Measurements from ENCODE around the gene EPHX1. TPM values are rescaled to one million over a fixed set of nuclear protein-coding genes. Genes with fewer than 3 reads are reported as not detected.

EPHX1 gene
- total and polyA plus RNA-seq, 7 donors: 19.4 to 209 (median 95.8) TPM

DNA sequence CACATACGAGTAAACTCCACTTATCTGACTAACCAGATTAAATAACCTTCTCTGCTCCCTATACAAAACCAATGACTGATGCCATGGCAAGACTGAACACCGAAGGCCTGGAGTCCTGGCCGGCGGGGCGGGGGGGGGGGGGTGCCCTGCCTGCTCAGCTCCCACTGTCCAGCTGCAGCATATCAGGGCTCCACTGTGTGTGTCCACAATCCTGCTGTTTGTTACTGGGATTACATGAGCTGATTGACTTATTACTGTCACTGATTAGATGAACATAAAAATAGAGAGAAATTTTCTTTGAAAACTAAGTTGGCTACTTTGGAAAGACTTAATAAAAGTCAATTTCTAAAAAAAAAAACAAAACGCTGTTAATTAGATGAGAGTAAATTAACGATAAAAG, 47.3 kb downstream of the EPHX1 start:
- ATAC-seq (no peak), DNase-seq (no peak)
- Histone ChIP-seq H3K27ac (no peak overlapping the region), H3K27me3 (ENCODE audit: insufficient read depth in 3 of 3, low read length in 2 of 3) (no peaks in the 10 kb centered on the region), H3K9me3 (no peaks in the 10 kb centered on the region), H3K36me3 (ENCODE audit: insufficient read depth in 1 of 2, low read depth in 1 of 2) (peaks cover 2 to 97% of the 10 kb centered on the region in 2 donors), H3K4me3 (no peak overlapping the region), H3K4me1 (no peaks in the 10 kb centered on the region)
- 65 to 80% (median 67%) methylated on average over 6 to 7 of the region's 7 CpGs for WGBS, 3 donors
- intact Hi-C loops (cut with DNase I): no loop called here
- TF ChIP-seq, protein P1, sequence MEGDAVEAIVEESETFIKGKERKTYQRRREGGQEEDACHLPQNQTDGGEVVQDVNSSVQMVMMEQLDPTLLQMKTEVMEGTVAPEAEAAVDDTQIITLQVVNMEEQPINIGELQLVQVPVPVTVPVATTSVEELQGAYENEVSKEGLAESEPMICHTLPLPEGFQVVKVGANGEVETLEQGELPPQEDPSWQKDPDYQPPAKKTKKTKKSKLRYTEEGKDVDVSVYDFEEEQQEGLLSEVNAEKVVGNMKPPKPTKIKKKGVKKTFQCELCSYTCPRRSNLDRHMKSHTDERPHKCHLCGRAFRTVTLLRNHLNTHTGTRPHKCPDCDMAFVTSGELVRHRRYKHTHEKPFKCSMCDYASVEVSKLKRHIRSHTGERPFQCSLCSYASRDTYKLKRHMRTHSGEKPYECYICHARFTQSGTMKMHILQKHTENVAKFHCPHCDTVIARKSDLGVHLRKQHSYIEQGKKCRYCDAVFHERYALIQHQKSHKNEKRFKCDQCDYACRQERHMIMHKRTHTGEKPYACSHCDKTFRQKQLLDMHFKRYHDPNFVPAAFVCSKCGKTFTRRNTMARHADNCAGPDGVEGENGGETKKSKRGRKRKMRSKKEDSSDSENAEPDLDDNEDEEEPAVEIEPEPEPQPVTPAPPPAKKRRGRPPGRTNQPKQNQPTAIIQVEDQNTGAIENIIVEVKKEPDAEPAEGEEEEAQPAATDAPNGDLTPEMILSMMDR (IDR thresholded peaks at IDR 0.05): no peak

DNA sequence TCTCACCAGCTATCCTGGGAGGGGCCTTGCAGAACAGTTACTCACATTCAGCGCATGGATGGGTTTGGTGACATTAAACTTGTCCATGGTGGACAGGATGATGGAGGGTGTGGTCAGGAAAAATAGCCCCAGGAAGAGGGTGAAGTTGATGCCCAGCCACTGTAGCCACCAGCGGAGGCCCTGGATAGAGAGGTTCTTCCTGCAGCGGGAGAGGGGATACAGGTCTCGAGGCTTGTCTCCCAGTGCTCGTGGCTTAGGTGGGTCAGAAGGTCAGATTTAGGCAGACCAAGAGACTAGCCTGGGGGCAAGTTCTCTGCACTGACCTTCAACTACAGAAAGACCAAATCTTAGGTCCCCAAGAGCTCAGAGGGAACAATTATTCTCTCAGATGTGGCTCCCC, 49.2 kb downstream of the EPHX1 start:
- Histone ChIP-seq H3K9me3 (no peaks in the 10 kb centered on the region), H3K4me1 (no peaks in the 10 kb centered on the region), H3K4me3 (no peak overlapping the region), H3K27me3 (ENCODE audit: insufficient read depth in 3 of 3, low read length in 2 of 3) (no peaks in the 10 kb centered on the region), H3K36me3 (ENCODE audit: insufficient read depth in 1 of 2, low read depth in 1 of 2) (peaks cover 2 to 97% of the 10 kb centered on the region in 2 donors), H3K27ac (no peak overlapping the region)
- no peak for ATAC-seq
- TF ChIP-seq, protein P1 (IDR thresholded peaks at IDR 0.05): no peak
- intact Hi-C loops (cut with DNase I): no loop called here
- DNase-seq: peak in 1 of 2 donors; percentile 17
- WGBS, 3 donors: 89 to 95% (median 94%) methylated on average over 5 of the region's 5 CpGs

DNA sequence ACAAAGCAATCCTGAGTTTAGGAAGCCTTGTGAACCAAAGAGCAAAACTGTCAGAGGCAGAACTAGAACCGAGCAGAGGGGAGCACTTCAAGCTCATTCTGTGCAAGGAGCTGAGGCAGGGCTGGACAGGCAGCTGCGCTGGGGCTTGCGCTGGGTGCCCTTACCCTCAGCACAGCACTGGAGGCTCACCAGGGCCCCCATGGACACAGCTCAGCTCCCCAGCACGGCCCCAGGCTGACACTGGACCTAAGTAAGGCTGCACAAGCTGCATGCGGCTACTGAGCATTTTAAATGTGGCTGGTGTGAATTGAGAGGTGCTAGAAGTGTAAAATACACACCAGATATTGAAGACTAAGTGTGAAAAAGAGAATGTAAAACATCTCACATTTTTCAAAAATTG, 50.2 kb downstream of the EPHX1 start:
- intact Hi-C loops (cut with DNase I): no loop called here
- WGBS, 3 donors: 79 to 95% (median 92%) methylated on average over 5 of the region's 5 CpGs
- TF ChIP-seq, protein P1 (IDR thresholded peaks at IDR 0.05): no peak
- Histone ChIP-seq H3K9me3 (no peaks in the 10 kb centered on the region), H3K4me3 (no peak overlapping the region), H3K4me1 (no peaks in the 10 kb centered on the region), H3K27ac (no peak overlapping the region), H3K27me3 (ENCODE audit: insufficient read depth in 3 of 3, low read length in 2 of 3) (no peaks in the 10 kb centered on the region), H3K36me3 (ENCODE audit: insufficient read depth in 1 of 2, low read depth in 1 of 2) (peaks cover 2 to 97% of the 10 kb centered on the region in 2 donors)
- no peak for ATAC-seq
- peak in 1 of 2 donors; percentile 35 for DNase-seq

DNA sequence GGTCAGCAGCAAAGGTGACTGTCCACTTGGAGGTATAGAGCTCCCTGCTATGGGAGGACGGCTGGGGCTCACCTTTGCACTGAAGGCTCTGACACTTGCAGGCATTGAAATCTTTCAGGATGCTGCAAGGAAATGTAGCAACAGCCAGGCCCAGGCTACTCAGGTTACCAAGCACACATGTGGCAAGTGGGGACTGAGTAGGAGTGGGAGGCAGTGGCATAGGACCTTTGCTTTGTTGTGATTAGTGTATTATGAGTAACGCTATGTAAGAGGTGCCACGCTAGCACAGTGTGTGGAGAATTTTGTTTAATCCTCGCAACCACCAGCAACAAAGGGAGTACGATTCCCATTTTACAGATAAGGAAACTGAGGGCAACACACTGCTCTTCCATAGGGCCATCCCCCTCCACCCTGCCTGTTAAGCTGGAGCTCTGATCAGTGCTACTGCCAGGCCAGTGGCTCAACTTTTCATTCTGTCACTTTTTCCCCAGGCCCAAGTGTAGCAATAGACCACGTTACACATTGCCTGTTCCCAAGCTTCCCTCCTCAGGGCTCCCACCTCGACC, 51.0 kb downstream of the EPHX1 start:
- no peak overlapping the region for H3K27ac ChIP-seq
- no peaks in the 10 kb centered on the region for H3K4me1 ChIP-seq
- WGBS, 3 donors: 89 to 93% (median 91%) methylated on average over 7 of the region's 7 CpGs
- TF ChIP-seq, protein P1 (IDR thresholded peaks at IDR 0.05): no peak
- intact Hi-C loops (cut with DNase I): no loop called here
- no peaks in the 10 kb centered on the region for H3K27me3 ChIP-seq (ENCODE audit: insufficient read depth in 3 of 3, low read length in 2 of 3)
- no peaks in the 10 kb centered on the region for H3K9me3 ChIP-seq
- DNase-seq (peak in 1 of 2 donors; percentile 16), ATAC-seq (peak in 1 of 4 donors; percentile 30)
- peaks cover 5 to 97% of the 10 kb centered on the region in 2 donors for H3K36me3 ChIP-seq (ENCODE audit: insufficient read depth in 1 of 2, low read depth in 1 of 2)
- H3K4me3 ChIP-seq: no peak overlapping the region
